Measurements from ENCODE around the gene TRAF3. TPM values are rescaled to one million over a fixed set of nuclear protein-coding genes. Genes with fewer than 3 reads are reported as not detected.

TRAF3 gene
- total RNA-seq, 1 donor from 2014 or later = 26.3 TPM

- Mint-ChIP-seq H3K27ac (no peak overlapping the region), H3K27me3 (no peaks in the 10 kb centered on the region), H3K36me3 (ENCODE audit: insufficient read depth) (peaks cover 10% of the 10 kb centered on the region), H3K4me3 (ENCODE audit: low read depth) (no peak overlapping the region), H3K9me3 (ENCODE audit: low read depth) (no peaks in the 10 kb centered on the region), H3K4me1 (ENCODE audit: low read depth) (peaks cover 2% of the 10 kb centered on the region)
- TF ChIP-seq, protein P1, sequence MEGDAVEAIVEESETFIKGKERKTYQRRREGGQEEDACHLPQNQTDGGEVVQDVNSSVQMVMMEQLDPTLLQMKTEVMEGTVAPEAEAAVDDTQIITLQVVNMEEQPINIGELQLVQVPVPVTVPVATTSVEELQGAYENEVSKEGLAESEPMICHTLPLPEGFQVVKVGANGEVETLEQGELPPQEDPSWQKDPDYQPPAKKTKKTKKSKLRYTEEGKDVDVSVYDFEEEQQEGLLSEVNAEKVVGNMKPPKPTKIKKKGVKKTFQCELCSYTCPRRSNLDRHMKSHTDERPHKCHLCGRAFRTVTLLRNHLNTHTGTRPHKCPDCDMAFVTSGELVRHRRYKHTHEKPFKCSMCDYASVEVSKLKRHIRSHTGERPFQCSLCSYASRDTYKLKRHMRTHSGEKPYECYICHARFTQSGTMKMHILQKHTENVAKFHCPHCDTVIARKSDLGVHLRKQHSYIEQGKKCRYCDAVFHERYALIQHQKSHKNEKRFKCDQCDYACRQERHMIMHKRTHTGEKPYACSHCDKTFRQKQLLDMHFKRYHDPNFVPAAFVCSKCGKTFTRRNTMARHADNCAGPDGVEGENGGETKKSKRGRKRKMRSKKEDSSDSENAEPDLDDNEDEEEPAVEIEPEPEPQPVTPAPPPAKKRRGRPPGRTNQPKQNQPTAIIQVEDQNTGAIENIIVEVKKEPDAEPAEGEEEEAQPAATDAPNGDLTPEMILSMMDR (IDR thresholded peaks at IDR 0.05; ENCODE audit: unreplicated experiment) = no peak
- no peak for DNase-seq (ENCODE audit: low spot score, unreplicated experiment)
Measured at GRCh38 chr14:102885737-102886447, 108.6 kb downstream of the TRAF3 start.

- H3K4me3 Mint-ChIP-seq (ENCODE audit: low read depth) = no peak overlapping the region
- H3K9me3 Mint-ChIP-seq (ENCODE audit: low read depth) = no peaks in the 10 kb centered on the region
- H3K27ac Mint-ChIP-seq = no peak overlapping the region
- peaks cover 12% of the 10 kb centered on the region for H3K36me3 Mint-ChIP-seq (ENCODE audit: insufficient read depth)
- TF ChIP-seq, protein P1 (IDR thresholded peaks at IDR 0.05; ENCODE audit: unreplicated experiment) = no peak
- no peak for DNase-seq (ENCODE audit: low spot score, unreplicated experiment)
- peaks cover 2% of the 10 kb centered on the region for H3K4me1 Mint-ChIP-seq (ENCODE audit: low read depth)
- H3K27me3 Mint-ChIP-seq = no peaks in the 10 kb centered on the region
Measured at GRCh38 chr14:102888748-102889147, 111.5 kb downstream of the TRAF3 start.

GRCh38 chr14:102889615-102890014 is 112.4 kb downstream of the TRAF3 start:
- Mint-ChIP-seq H3K36me3 (ENCODE audit: insufficient read depth) (peaks cover 9% of the 10 kb centered on the region), H3K27ac (no peak overlapping the region), H3K9me3 (ENCODE audit: low read depth) (no peaks in the 10 kb centered on the region), H3K27me3 (no peaks in the 10 kb centered on the region), H3K4me1 (ENCODE audit: low read depth) (peaks cover 2% of the 10 kb centered on the region), H3K4me3 (ENCODE audit: low read depth) (no peak overlapping the region)
- TF ChIP-seq, protein P1 (IDR thresholded peaks at IDR 0.05; ENCODE audit: unreplicated experiment) = no peak
- DNase-seq (ENCODE audit: low spot score, unreplicated experiment) = no peak

DNA sequence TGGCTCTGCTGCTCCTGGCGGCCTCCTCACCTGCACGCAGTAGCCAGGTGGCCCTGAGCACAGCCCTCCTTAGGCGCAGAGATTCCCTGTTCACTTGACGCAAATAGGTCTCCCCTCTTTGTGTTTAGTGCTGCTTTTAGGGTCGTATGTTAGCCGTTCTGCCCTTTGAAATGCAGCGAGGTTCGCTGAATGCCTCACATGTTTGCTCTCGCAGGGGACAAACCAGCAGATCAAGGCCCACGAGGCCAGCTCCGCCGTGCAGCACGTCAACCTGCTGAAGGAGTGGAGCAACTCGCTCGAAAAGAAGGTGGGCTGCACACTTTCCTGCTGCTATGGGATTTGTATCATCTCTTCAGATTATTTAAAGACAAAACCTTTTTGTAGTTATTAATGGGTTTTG is 113.9 kb downstream of the TRAF3 start:
- no peaks in the 10 kb centered on the region for H3K9me3 Mint-ChIP-seq (ENCODE audit: low read depth)
- no peak for DNase-seq (ENCODE audit: low spot score, unreplicated experiment)
- TF ChIP-seq, protein P1 (IDR thresholded peaks at IDR 0.05; ENCODE audit: unreplicated experiment) = no peak
- H3K36me3 Mint-ChIP-seq (ENCODE audit: insufficient read depth) = peaks cover 13% of the 10 kb centered on the region
- peaks cover 2% of the 10 kb centered on the region for H3K4me1 Mint-ChIP-seq (ENCODE audit: low read depth)
- no peak overlapping the region for H3K27ac Mint-ChIP-seq
- no peaks in the 10 kb centered on the region for H3K27me3 Mint-ChIP-seq
- no peak overlapping the region for H3K4me3 Mint-ChIP-seq (ENCODE audit: low read depth)

- Mint-ChIP-seq H3K9me3 (ENCODE audit: low read depth) (no peaks in the 10 kb centered on the region), H3K27me3 (no peaks in the 10 kb centered on the region), H3K36me3 (ENCODE audit: insufficient read depth) (peaks cover 12% of the 10 kb centered on the region), H3K4me1 (ENCODE audit: low read depth) (peaks cover 2% of the 10 kb centered on the region), H3K4me3 (ENCODE audit: low read depth) (no peak overlapping the region), H3K27ac (no peak overlapping the region)
- no peak for DNase-seq (ENCODE audit: low spot score, unreplicated experiment)
- TF ChIP-seq, protein P1 (IDR thresholded peaks at IDR 0.05; ENCODE audit: unreplicated experiment) = no peak
Measured at GRCh38 chr14:102891556-102891955, 114.3 kb downstream of the TRAF3 start.
